Nephron progenitor cell (in vitro differentiated cells): ENCODE measurements around the gene PPA2.

Experiments
- DNase-seq: peaks from one replicate; pipeline ENCODE4 v3.0.0; 2021
- H3K27ac Mint-ChIP-seq: 2 replicates; pipeline ENCODE4 v1.8.0; 2021; ENCODE audit warnings: mild to moderate bottlenecking, moderate library complexity, mixed read lengths
- H3K27me3 Mint-ChIP-seq: 2 replicates; pipeline ENCODE4 v1.8.0; 2021; ENCODE audit warnings: mild to moderate bottlenecking, low read depth, mixed read lengths; ENCODE audit not compliant: poor library complexity
- H3K36me3 Mint-ChIP-seq: 2 replicates; pipeline ENCODE4 v1.8.0; 2021; ENCODE audit warnings: low read depth, mixed read lengths
- H3K4me1 Mint-ChIP-seq: 2 replicates; pipeline ENCODE4 v1.8.0; 2021; ENCODE audit warnings: mixed read lengths
- H3K4me3 Mint-ChIP-seq: 2 replicates; pipeline ENCODE4 v1.8.0; 2021; ENCODE audit warnings: mild to moderate bottlenecking, moderate library complexity, mixed read lengths
- H3K9me3 Mint-ChIP-seq: 2 replicates; pipeline ENCODE4 v1.8.0; 2021; ENCODE audit warnings: mild to moderate bottlenecking, moderate library complexity, mixed read lengths
- TF ChIP-seq, protein P1 (sequence below): fragments of 200-600 bp; sonication (generic); IDR thresholded peaks from 2 replicates; pipeline ENCODE4 v1.5.0; 2021; ENCODE audit warnings: antibody characterized with exemption

The PPA2 gene

DNA sequence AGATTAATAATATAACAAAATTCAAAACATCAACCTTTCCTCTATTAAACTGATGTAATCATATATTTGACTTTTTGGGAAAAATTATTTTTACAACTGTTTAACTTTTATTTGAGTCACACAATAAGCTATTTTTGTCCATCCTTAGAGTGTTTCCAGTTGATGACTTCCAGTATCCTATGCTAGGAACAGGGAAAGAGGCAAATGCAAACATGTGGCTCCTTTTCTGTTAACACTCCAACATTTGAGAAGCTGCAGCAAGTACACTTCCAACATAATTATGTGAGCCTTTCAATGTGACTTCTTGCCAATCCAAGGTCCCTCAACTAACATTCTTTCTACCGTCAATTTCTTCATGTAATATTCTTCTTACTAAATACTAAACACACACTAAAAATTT is 117.7 kb downstream of the PPA2 start:
- H3K27me3 Mint-ChIP-seq: no peaks in the 10 kb centered on the region
- peaks cover 21% of the 10 kb centered on the region for H3K36me3 Mint-ChIP-seq
- TF ChIP-seq, protein P1, sequence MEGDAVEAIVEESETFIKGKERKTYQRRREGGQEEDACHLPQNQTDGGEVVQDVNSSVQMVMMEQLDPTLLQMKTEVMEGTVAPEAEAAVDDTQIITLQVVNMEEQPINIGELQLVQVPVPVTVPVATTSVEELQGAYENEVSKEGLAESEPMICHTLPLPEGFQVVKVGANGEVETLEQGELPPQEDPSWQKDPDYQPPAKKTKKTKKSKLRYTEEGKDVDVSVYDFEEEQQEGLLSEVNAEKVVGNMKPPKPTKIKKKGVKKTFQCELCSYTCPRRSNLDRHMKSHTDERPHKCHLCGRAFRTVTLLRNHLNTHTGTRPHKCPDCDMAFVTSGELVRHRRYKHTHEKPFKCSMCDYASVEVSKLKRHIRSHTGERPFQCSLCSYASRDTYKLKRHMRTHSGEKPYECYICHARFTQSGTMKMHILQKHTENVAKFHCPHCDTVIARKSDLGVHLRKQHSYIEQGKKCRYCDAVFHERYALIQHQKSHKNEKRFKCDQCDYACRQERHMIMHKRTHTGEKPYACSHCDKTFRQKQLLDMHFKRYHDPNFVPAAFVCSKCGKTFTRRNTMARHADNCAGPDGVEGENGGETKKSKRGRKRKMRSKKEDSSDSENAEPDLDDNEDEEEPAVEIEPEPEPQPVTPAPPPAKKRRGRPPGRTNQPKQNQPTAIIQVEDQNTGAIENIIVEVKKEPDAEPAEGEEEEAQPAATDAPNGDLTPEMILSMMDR: no peak
- no peak overlapping the region for H3K27ac Mint-ChIP-seq
- no peak for DNase-seq
- H3K4me3 Mint-ChIP-seq: no peak overlapping the region
- H3K9me3 Mint-ChIP-seq: peaks cover 5% of the 10 kb centered on the region
- no peaks in the 10 kb centered on the region for H3K4me1 Mint-ChIP-seq

DNA sequence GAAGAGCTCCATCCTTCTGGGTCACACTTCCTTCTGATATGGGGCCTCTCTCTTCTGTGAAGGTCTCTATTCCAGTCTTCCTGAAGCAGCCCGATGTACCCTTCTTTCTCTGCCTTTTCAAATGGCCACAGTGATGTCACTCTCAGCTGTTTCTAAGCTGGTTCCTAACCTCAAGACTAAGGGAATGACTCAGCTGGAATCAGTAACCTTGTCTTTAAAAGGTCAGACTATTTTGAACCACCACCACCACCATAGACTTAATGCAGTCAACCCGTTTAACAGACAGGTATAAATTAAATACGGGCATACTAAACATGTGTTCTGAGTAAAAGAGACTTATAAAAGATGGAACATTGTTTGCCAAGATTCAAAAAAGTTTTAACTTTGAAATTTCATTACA is 121.0 kb downstream of the PPA2 start:
- H3K27ac Mint-ChIP-seq: no peak overlapping the region
- no peak overlapping the region for H3K4me3 Mint-ChIP-seq

DNA sequence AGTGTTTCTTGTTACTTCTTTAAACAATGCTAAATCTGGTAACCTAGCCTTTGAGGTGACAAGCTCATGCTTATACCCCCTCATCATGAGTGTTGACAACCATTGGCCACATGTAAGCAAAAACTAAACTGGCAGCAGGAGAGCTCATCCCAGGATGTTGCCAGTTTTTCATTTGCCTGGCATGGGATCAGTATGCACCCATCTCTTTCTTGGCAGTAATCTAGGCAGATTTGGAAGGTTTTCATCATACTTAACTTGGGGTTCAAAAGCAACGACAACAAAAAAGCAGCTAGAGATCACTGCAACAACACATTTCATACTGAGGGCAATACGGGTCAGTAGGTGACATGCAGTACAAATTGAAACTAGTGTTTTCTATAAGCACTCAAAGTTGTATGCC is 122.0 kb downstream of the PPA2 start:
- no peaks in the 10 kb centered on the region for H3K4me1 Mint-ChIP-seq
- H3K36me3 Mint-ChIP-seq: no peaks in the 10 kb centered on the region
- H3K27ac Mint-ChIP-seq: no peak overlapping the region
- peaks cover 4% of the 10 kb centered on the region for H3K27me3 Mint-ChIP-seq
- H3K4me3 Mint-ChIP-seq: no peak overlapping the region
- no peaks in the 10 kb centered on the region for H3K9me3 Mint-ChIP-seq
- DNase-seq: no peak
- TF ChIP-seq, protein P1: no peak

More for the DNA sequence above, 121.0 kb downstream of the PPA2 start:
- H3K4me1 Mint-ChIP-seq: no peaks in the 10 kb centered on the region
- DNase-seq: no peak
- peaks cover 4% of the 10 kb centered on the region for H3K27me3 Mint-ChIP-seq
- H3K36me3 Mint-ChIP-seq: no peaks in the 10 kb centered on the region
- H3K9me3 Mint-ChIP-seq: no peaks in the 10 kb centered on the region
- TF ChIP-seq, protein P1: no peak

DNA sequence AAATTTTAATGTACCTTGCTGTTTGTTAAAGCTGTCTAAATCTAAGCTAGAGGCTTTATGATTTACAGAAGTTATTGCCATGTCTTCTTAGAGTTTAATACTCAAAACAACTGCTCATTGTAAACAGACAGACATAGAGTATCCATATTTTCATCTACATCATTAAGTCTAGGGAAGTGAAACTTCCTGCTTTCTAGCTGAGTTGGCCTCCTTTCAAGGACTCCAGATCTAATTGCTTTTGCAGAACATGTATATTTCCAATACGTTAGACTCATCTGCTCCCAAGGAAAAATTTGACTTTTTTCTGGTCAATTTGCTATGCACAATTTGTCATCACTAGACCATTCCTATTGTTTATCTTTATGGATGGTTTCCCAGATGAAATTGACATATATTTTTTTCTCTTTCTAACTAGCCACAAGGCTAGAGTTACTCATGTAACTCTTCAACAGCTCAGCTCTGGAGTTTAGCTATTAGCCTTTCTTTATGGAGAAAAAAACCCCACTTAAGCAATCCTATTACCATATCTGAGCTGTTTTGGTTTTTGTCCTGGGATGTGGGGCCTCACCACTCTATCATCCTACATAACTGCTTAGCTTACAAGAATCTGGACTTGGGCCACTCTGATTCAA is 122.9 kb downstream of the PPA2 start:
- H3K36me3 Mint-ChIP-seq: no peaks in the 10 kb centered on the region
- H3K4me3 Mint-ChIP-seq: no peak overlapping the region
- H3K27me3 Mint-ChIP-seq: peaks cover 4% of the 10 kb centered on the region
- no peaks in the 10 kb centered on the region for H3K9me3 Mint-ChIP-seq
- TF ChIP-seq, protein P1: no peak
- no peak overlapping the region for H3K27ac Mint-ChIP-seq
- no peaks in the 10 kb centered on the region for H3K4me1 Mint-ChIP-seq
- no peak for DNase-seq

DNA sequence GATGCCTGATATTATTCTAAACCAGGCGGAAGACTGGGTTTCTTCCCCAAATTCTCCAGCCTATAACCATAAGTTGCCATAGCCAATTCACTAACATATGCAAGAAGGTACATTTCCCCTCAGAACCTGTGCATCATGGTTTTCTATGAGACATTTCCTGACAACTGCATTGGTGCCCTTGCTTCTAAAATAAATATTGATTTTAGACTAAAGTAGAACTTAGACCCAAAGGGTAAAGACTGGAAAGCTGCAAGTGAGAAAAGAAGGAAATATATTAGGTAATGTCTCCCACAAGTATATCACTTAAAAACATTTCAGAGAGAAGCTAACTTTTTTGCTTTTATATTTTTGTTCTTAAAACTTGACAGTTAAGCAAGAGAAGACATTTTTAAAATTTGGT is 125.1 kb downstream of the PPA2 start:
- TF ChIP-seq, protein P1: no peak
- Mint-ChIP-seq H3K27ac (no peak overlapping the region), H3K27me3 (peaks cover 4% of the 10 kb centered on the region), H3K9me3 (no peaks in the 10 kb centered on the region), H3K36me3 (no peaks in the 10 kb centered on the region), H3K4me3 (no peak overlapping the region), H3K4me1 (peaks cover 3% of the 10 kb centered on the region)
- no peak for DNase-seq

DNA sequence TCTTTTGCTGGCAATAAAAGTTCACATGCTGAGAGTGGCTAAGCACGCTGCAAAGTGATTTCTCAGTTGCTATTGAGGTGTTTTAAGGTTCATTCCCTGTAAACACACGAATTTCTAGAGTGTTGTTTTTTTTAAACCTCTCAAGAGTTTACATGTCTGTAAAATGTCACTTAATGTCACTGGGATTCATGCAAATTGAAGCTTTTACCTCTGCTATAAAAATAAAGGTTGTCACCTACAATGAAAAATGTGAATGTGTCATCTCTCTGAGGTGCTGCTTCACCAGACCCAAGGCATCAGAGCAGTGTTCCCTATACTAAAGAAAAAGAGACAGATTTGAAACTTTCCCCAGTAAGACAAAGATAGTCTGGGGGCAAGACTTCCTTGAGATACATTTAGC is 127.0 kb downstream of the PPA2 start:
- no peaks in the 10 kb centered on the region for H3K36me3 Mint-ChIP-seq
- peaks cover 4% of the 10 kb centered on the region for H3K27me3 Mint-ChIP-seq
- no peak for DNase-seq
- H3K9me3 Mint-ChIP-seq: no peaks in the 10 kb centered on the region
- TF ChIP-seq, protein P1: no peak
- H3K4me1 Mint-ChIP-seq: peaks cover 6% of the 10 kb centered on the region
- H3K27ac Mint-ChIP-seq: no peak overlapping the region
- H3K4me3 Mint-ChIP-seq: no peak overlapping the region
